ENCODE measurements around the gene CDH4. TPM values are rescaled to one million over a fixed set of nuclear protein-coding genes. Genes with fewer than 3 reads are reported as not detected.

CDH4 gene
- total and polyA plus RNA-seq, 2 of the 13 experiments (the other 11 are each of a cell fraction or from before 2014, with no cell fraction given): not detected

GRCh38 chr20:61311656-61312387, 59.8 kb downstream of the CDH4 start:
- Histone ChIP-seq H3K4me2 (ENCODE audit: low read depth, low read length) (no peak overlapping the region), H3K4me1 (ENCODE audit: insufficient read depth, low read length) (no peaks in the 10 kb centered on the region), H3K9ac (ENCODE audit: insufficient read depth, low read depth, low read length) (no peak overlapping the region), H3K27me3 (ENCODE audit: control insufficient read depth in 1 of 2, insufficient read depth in 2 of 2, low read length in 2 of 2) (peaks cover 5 to 29% of the 10 kb centered on the region in 2 experiments; a peak in 3 of 5 replicates), H3K36me3 (replicated peaks in 1 of 2; ENCODE audit: control insufficient read depth in 1 of 2, insufficient read depth in 2 of 2, low read length in 2 of 2) (no peaks in the 10 kb centered on the region), H2AFZ (ENCODE audit: low read length) (no peak overlapping the region), H4K20me1 (ENCODE audit: insufficient read depth, low read length) (no peaks in the 10 kb centered on the region), H3K27ac (ENCODE audit: extremely low read length, insufficient read depth, low read length) (no peak overlapping the region), H3K4me3 (replicated peaks in 1 of 3; ENCODE audit: insufficient read depth in 1 of 3, low read depth in 2 of 3, low read length in 3 of 3) (no peak overlapping the region), H3K79me2 (ENCODE audit: insufficient read depth, low read length) (no peaks in the 10 kb centered on the region), H3K9me3 (ENCODE audit: low read length) (no peaks in the 10 kb centered on the region)
- no TSS peak for BruUV-seq (replicated peaks)
- peak; percentile 49 for FAIRE-seq
- ChIA-PET POLR2A (no interaction called here), CTCF (ENCODE audit: low intra/inter-chr PET ratio, low total read pairs) (no interaction called here)
- no peak for DNase-seq (ENCODE audit: low spot score)
- ATAC-seq: no peak
- 55% methylated on average over 11 of the region's 13 CpGs for WGBS (ENCODE audit: low lambda C conversion rate)
- intact Hi-C loops (cut with micrococcal nuclease; ENCODE audit: unreplicated experiment) (no loop called here), in situ Hi-C loops (cut with HindIII; ENCODE audit: extremely low pct_ligation_motif_present, low pct_unique_long_range_greater_than_20kb) (no loop called here)
- TF ChIP-seq PBX3 (CRISPR knock-in tag; IDR thresholded peaks at IDR 0.05; ENCODE audit: borderline replicate concordance) (no peak), NBN (conservative IDR thresholded peaks at IDR 0.05) (peak; percentile 90; the same call in 1 of the 2 replicates), ZNF224 (CRISPR knock-in tag; IDR thresholded peaks at IDR 0.05) (no peak), MTF2 (CRISPR knock-in tag; IDR thresholded peaks at IDR 0.05; ENCODE audit: borderline replicate concordance) (no peak), DPF2 (CRISPR knock-in tag; IDR thresholded peaks at IDR 0.05; ENCODE audit: borderline replicate concordance, low read depth) (no peak), ARNT (IDR thresholded peaks at IDR 0.05) (0 out of 2 replicates have a peak, but pooled peaks have one; percentile 71), ZFP36 (IDR thresholded peaks at IDR 0.05; ENCODE audit: borderline replicate concordance, low read depth, low read length, partially characterized antibody) (no peak), GLMP (CRISPR knock-in tag; IDR thresholded peaks at IDR 0.05; ENCODE audit: borderline replicate concordance) (no peak), PLRG1 (conservative IDR thresholded peaks at IDR 0.05) (0 out of 2 replicates have a peak, but pooled peaks have one; percentile 66), HNRNPUL1 (IDR thresholded peaks at IDR 0.05; ENCODE audit: low read depth, low read length) (no peak), CENPT (CRISPR knock-in tag; IDR thresholded peaks at IDR 0.05; ENCODE audit: low read depth) (no peak), ZNF382 (CRISPR knock-in tag; IDR thresholded peaks at IDR 0.05; ENCODE audit: borderline replicate concordance) (no peak), CEBPG (CRISPR knock-in tag; IDR thresholded peaks at IDR 0.05) (no peak), FOXO1 (CRISPR knock-in tag; IDR thresholded peaks at IDR 0.05) (no peak), TARDBP (CRISPR knock-in tag; IDR thresholded peaks at IDR 0.05) (no peak), ZNF335 (CRISPR knock-in tag; IDR thresholded peaks at IDR 0.05) (no peak), CREB1 (IDR thresholded peaks at IDR 0.05) (peak; percentile 33; the same call in 1 of the 2 replicates), CREB1 (CRISPR knock-in tag; IDR thresholded peaks at IDR 0.05) (no peak), LCORL (IDR thresholded peaks at IDR 0.05) (peak; percentile 61; the same call in 1 of the 2 replicates), LCORL (CRISPR knock-in tag; IDR thresholded peaks at IDR 0.05) (no peak)
- TF ChIP-seq, protein P1, sequence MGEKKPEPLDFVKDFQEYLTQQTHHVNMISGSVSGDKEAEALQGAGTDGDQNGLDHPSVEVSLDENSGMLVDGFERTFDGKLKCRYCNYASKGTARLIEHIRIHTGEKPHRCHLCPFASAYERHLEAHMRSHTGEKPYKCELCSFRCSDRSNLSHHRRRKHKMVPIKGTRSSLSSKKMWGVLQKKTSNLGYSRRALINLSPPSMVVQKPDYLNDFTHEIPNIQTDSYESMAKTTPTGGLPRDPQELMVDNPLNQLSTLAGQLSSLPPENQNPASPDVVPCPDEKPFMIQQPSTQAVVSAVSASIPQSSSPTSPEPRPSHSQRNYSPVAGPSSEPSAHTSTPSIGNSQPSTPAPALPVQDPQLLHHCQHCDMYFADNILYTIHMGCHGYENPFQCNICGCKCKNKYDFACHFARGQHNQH (CRISPR knock-in tag; IDR thresholded peaks at IDR 0.05): no peak
- TF ChIP-seq, protein P2, sequence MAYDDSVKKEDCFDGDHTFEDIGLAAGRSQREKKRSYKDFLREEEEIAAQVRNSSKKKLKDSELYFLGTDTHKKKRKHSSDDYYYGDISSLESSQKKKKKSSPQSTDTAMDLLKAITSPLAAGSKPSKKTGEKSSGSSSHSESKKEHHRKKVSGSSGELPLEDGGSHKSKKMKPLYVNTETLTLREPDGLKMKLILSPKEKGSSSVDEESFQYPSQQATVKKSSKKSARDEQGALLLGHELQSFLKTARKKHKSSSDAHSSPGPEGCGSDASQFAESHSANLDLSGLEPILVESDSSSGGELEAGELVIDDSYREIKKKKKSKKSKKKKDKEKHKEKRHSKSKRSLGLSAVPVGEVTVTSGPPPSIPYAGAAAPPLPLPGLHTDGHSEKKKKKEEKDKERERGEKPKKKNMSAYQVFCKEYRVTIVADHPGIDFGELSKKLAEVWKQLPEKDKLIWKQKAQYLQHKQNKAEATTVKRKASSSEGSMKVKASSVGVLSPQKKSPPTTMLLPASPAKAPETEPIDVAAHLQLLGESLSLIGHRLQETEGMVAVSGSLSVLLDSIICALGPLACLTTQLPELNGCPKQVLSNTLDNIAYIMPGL (CRISPR knock-in tag; IDR thresholded peaks at IDR 0.05; ENCODE audit: borderline replicate concordance in 1 of 2, low read depth in 1 of 2): no peak

Data from HepG2 (cell line).